MV-4-11 (cell line): ENCODE results near the gene TLX1.
A peak's percentile ranks its signal among the peaks of the same experiment; 100 is the strongest.

Experiments used
- DNase-seq: peaks from one replicate; lab custom pipeline; 2025; lab: John Stamatoyannopoulos, UW

TLX1 gene

DNA sequence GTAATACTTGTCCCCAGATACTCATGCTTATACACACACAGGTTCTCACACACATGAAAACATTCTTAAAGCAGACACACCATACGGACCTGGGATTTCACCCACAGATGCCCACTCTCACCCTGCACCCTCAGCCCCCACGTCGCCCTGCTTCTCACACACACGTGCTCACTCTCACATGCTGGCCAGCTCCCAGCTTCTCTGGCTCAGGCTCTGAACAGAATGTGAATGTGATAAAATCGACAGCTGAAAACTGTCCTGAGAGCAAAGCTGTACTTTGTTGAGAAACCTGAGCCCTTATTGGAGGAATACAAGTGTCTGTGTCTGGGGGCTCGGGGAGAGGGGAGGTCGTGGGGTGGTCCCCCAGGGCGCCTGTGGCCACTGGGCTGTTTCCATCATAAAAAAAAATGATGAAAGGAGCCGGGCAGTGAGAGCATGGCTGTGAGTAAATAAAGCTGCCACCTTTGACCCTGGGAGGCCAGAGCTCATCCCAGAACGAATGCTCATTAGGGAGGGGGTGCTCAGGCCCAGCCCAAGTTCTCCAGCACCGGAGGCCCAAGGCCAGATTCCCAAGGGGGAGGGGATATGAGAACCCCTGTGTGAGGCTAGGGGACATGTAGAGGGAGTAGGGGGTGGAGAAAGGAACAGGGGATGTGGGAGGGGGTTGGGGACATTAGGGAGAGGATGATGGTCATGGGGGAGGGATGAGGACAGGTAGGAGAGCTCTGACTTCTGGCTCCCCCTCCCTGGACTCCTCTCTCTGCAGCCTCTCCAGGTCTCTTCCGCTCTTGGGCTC lies 18.1 kb upstream of the TLX1 start:
- DNase-seq, result no peak

DNA sequence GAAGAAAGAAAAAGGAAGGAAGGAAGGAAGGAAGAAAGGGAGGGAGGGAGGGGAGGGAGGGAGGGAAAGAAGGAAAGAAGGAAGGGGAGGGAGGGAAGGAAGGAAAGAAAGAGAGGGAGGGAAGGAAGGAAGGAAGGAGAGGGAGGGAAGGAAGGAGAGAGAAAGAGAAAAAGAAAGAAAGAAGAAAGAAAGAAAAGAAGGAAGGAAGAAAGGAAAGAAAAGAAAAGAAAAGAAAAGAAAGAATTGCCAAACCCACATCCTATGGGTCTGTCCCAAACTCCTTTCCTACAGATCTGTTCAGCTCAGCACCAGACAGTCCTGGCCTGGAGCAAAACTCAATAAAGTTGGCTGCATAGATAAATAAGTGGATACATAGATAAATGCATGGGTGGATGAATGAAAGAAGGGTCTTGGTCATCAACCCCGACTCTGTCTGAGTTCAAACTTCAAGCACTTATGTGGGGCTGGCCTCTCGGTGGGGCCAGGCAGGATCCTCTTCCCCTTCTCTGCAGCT lies 17.2 kb upstream of the TLX1 start:
- no peak for DNase-seq

DNA sequence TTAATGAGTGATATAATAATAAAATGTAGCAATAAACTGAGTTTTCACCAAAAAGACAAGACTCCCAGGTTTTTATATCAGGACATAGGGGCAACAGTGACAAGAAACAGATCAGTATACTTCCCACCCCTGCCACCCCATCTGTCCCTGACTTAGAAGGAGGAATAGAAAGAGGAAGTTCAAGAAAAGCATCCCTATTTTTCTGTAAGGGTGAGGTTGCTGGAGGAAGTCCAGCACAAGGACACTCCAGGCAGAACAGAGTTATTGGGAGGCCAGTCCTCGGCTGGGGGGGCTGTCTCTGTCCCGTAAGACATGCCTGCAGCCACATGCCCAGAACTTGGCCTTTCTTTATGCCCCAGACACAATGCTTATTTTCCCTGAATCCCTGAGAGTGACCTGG lies 16.5 kb upstream of the TLX1 start:
- DNase-seq, result peak; percentile 74

DNA sequence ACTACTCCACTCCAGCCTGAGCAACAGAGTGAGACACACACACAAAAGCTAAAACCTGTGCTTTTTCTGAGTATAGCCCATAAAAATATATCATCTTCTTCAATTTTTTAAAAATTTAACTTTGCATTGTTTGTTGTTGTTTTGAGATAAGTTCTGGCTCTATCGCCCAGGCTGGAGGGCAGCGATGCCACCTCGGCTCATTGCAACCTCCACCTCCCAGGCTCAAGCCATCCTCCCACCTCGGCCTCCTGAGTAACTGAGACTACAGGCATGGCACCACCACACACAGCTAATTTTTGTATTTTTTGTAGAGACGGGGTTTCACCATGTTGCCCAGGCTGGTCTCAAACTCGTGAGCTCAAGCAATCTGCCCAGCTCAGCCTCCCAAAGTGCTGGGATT lies 14.3 kb upstream of the TLX1 start:
- no peak for DNase-seq

DNA sequence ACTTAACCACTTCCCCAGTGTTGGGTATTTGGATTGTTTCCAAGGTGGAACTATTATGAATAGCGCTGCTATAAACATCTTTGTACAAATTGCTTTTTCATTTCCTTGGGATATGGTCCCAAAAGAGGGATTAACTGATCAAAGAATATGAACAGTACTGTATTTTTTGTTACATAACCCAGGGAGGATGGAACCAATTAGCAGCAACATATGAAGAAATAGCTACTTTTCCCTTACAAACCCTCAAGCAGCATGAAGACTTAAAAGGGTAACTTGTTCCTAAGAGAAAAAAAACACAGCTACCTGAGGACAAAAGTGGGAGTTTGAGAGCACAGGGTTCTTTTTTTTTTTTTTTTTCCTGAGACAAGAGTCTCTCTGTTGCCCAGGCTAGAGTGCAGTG lies 13.1 kb upstream of the TLX1 start:
- no peak for DNase-seq

DNA sequence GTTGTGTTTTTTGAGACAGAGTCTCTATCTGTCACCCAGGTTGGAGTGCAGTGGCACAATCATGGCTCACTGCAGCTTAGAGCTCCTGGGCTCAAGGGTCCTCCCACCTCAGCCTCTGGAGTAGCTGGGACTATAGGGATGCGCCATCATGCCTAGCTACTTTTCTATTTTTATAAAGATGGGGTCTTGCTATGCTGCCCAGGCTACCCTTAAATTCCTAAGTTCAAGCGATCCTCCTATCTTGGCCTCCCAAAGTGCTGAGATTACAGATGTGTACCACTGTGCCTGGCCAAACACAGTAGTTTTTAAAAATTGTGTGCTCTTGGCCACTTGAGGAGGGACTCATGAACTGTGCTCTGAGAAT lies 10.6 kb upstream of the TLX1 start:
- DNase-seq, result no peak

DNA sequence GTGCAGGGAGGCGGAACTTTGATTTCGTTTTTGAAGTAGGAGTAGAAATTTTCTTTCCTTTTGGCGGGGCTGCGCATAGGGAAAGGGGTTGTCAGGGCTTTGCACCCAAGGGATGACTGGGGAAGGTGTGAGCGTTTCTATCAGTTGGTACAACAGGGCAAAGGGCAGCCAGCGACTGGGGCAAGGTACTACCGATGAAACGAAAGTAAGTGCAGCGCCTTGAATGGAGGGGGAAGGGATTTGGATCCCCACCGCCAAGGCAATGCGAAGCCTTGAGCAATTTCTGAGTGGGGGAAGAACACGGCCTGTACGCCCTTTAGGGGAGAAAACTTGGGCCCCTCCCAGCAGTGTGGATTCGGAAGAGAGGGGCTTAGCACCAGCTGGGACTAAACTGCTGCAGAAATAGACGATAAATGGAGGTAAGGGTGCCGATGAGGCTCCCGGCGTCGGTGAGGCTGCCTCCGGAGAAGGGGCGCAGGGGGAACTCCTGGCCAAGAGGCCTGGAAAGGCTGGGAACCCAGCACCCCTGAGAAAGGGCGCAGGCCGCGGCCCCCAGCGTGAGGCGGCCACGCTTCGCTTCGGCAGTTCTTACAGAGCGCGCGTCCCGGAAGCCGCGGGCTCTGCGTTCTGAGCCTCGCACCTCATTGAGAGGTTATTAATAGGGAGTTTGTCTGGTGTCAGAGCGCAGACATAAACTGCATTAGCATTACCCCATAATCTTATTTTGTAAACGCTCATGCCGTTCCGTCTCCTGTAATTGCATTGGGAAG lies 10.0 kb upstream of the TLX1 start:
- DNase-seq, result no peak

DNA sequence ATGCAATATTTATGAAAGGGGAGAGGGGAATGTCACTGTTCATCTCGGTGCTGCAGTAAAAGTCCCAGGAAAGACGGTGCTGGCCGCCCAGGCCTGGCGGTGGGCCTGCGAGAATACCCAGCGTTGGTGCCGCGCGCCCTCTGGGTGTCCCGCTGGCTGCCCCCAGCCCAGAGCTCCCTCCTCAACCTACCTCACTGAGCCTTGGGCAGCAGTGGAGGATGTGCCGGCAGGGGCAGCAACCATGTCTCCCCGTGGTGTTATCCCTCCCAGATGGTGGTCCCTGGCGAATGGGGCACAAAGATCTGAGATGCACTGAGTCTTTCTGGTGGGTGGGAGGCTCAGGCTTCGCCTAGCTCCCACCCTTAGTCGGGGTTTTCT lies 9.5 kb upstream of the TLX1 start:
- no peak for DNase-seq

DNA sequence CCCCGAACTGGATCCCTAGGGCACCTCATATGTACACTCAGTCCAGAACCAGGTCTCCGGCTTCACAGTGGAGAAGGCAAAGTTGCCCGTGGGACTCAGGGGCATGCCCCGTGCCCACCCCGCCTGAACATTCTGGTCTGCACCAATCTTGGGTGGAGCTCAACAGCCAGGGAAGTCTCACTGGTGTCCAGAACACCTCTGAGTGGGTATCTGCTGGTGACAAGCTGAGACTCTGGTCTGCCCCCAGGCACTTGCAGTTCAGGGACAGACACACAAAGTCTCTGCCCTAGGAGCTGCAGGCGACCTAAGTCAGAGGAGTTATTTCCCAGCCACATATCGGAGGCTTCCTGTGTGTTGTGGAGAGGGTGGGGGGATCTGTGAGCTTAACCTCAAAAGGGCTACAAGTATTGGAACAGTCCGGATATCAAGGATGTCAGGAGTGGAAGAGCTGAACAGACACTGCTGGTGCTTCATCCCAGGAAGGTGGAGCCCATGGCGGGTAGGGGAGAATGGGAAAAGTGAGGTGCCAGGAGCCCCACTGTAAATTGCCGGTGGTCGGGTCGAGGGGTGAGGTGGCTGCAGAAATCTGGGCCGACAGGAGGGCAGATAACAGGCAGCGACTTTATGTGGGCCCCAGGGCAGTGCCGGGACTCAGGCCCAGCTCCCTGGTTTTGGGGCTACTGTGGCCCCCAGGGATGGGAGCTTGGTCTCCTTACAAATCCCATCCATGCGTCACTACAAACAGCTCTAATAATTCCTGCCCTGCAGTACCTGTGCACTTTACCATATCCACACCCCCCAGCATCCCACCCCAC lies 8.6 kb upstream of the TLX1 start:
- DNase-seq, result no peak

DNA sequence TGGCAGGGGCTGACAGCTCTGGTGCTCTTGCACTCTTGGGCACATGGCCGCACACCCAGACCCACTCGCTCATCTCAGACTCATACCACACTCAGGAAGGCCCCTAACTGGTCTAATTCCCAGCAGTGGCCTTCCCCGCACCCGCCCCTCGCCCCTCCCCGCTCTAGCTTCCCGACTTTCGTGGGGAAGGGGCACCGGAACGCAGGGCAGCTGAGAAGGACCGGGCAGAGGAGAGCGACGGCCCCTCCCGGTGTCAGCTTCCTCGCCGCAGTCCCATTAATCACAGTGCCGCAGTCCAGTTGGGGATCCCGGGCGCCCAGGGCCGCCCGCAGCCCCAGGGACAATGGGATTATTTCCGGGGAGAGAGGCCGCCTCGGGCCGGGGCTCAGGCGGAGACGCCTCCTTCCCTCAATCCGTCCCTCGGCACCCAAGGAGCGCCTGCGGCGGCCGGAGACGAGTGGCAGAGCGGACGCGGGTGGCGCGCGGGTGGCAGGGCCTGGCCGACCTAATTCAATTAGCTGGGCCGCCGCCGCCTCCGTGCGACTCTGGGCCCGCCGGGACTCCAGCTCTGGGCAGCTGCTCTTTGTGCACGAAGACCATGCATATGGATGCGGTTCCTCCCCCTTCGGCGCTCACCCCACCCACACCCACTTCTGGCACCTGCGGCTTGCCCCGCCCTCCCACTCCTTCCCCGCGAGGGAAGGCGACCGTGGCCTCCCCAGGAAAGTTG lies 7.8 kb upstream of the TLX1 start:
- DNase-seq, result no peak

DNA sequence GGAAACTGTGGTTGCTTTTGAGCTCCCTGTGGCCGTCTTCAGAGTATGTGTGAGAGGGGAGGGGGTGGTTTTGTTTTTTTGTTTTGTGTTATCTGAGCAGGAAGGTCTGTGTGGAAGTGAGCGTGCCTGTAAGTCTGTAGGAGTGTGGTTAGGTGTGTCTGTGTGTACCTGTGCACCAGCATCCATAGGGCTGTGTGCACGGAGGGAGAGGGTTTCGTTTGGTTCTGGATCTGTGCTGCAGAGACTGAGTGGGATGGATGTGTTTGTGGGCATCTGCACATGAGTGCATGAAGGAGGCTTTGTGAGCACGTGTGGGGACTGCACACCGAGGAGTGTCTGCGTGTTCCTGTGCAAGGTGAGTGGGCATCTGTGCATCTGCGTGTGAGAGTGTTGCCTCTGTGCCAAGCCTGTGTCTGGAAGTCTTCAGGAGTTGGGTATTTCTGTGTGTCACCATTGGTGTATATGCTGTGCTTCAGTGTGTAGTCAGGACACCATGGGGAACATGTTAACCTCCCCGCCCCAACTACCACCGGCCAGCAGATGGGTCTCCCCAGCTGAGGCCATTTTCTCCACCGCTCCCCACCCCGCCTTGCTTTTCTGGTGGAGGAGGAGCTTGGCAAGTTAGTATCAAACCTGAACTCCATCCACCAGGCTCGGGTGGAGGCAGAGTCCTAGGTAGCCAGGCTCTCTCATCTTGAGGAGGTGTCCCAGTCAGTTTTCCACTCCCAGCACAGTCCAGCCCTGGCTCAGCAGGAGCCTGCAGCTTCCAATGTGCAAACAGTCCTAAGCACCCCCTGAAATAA lies 7.1 kb upstream of the TLX1 start:
- DNase-seq, result no peak

DNA sequence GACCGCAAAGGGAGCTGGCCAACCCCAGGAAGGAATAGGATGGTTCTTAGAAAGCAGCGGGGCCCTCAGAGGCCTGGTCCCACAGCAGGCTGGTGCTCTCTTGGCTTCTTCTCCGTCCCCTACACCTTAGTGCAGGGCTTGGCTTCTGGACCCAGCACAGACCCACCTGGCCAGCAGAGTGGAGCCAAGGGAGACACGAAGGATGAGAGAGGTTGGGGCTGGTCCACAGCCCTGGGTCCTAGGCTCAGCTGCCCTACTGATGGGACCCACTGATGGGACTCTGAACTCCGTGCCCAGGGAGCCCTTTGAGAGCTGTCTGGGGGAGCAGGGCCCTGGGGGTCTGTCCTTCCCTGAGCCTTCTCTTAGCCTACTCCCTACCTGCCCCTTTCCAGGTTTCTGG lies 6.2 kb upstream of the TLX1 start:
- no peak for DNase-seq

DNA sequence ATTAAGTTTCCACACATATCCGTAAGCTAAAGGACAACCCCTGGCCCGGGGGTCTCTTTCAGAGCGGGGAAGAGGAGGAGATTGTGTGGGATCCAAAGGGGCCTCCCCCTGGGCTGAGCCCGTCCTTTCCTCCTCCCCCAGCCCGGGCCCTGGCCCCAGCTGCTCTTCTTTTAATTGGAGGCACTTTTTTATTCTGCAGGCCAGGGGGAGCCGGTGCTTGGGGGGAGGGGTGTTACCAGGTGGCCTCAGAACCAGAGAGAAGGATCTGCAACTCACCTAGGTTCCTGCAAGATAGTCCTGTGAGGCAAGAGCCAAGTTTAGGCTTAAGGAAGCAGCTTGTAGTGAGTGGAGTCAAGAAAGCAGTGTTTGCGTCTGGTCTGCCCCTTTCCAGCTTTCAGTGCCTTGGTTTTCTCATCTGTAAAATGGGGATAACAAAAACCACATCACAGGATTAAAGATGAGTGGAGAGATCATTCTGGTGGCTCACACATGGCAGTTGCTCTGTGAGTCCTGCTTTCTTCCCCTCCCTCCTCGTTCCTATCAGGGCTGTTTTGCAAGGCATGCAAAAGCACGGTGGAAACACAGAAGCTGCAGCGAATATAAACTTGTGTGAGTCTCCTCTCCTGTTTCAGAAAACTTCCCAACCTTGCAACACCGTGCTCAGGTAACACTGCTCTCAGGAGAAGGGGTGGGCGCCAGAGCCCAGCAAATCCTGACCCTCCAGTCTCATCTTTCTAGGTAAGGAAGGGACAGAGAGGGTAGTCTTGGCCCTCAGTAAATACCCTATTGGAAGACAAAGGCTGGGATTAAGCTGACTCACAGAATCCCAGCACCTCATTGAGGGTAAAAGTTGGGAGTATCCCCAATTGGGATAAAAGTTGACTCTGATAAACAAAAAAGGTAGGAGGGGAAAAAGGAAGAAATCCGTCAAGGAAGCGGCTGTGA lies 4.1 kb upstream of the TLX1 start:
- no peak for DNase-seq

DNA sequence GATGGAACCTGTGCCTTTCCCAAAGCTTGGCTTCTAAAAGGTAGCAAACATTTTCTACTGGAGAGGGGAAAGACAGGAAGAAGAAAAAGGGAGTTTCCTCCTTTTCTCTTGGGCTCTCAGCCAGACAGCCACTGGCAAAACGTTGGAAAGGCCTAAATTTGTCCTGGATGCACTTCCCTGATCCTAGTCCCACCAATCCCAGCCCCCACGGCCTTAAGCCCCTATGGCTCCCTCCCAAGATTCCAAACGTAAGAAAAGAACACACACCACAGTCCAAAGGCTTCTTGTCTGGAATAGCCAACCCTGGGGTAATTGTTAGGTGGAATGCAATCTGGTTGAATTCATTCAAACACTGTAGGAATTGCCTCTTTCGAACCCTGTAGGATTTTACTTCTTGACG lies 959 bp upstream of the TLX1 start:
- DNase-seq, result no peak

DNA sequence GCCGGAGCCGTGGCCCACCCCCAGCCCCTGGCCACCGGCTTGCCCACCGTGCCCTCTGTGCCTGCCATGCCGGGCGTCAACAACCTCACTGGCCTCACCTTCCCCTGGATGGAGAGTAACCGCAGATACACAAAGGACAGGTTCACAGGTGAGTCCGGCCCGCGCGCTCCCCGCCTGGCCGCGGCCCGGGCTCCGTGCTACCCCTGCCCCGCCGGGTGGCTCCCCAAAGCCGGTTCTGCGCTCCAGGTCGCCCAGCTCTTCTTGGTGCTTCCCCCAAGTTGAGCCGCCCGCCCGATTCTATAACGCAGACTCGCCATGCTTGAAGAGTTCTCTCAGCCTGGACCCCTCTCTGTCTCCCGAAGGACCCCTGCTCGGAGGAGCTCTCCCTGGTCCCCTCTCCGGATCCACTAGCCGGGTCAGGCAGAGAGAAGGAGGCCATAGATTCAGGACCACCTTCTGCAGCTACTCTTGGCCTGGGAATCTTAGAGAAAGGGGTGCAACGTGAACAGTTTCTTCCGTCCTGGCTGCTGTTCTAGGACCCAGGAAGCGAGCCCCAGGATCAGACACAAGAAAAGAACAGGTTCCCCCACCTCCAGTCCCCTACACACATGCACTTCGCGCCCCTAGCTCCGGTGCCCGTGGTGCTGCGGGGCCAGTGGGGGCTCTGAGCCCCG lies 999 bp downstream of the TLX1 start:
- no peak for DNase-seq

DNA sequence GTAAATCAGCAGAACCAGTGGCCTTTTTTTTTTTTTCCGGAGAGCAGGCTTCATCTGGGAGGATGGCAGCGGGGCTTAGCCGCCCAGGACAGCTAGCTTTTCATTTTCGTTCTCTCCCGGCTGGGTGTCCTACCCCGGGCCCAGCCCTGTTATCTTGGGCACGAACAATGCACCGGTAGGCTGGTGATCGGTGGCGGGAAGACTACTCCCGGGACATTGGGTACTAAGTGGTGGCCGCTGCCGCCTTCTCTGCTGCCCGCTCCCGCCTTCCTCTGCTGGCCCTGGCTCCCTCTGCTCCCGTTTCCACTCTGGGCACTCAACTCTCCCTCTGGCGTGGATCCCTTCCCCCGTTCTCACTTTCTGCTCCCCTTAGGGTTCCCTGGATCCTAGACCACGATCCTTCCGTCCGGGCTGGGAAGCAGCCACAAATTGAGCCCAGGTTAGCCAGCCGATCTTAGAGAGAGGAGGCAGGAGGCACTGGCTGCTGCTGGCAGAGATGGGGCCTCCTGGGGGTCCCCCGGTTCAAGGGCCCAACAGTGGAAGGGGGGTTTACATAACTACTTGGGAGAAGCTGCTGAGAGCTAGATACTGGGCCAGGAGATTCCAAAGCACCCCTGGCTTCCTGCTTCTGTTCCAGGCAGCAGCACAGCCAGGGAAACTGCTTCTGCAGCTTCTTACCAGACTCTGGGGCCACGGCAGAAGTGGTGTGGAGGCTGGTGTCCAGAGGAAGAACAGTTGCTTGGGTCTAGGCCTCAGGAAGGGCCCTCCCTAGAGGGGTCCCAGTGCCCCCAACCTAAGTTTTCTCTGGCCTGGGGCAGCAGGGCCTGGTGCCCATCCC lies 1.8 kb downstream of the TLX1 start:
- no peak for DNase-seq

DNA sequence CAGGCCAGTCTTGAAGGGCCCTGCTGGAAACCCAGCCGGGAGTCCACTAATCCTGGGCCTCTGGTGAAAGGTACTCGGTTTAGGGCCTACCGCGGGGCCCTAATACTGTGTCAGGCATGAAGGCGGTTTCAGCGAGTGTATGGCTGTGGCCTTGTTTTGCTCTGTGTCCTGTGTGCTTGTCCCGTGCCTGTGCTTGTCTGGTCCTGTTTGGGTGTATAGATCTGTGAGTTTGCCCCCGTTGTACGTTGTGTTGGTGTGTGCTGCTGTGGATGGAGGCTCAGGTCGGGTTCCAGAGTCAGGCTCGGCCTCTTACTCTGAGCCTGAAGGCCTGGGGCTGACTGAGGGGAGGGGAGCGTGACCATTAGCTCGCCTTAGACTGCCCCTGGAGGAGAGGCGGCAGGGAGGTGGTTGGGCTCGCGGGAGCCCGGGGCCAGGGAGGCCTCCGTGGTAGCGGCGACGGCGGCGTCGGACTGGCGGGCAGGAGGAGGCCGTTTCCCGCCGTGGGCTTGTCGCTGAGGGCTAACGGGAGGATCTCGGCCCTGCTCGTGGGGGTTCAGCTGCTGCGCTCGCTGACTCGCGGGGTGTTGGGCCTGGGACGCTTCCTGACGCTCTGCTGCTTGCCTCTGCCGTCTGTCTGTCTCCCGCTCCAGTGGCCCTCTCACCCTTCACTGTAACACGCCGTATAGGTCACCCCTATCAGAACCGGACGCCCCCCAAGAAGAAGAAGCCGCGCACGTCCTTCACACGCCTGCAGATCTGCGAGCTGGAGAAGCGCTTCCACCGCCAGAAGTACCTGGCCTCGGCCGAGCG lies 2.6 kb downstream of the TLX1 start:
- DNase-seq, result no peak
